Inferior parietal cortex (tissue), 1 donor: ENCODE data around the gene FHIP1A.
"Not testable (repeated sequence)": the region's sequence is repeated elsewhere in the genome, so short reads cannot be mapped to it uniquely, and the experiment has no call there.

Experiments
- DNase-seq: peaks from one replicate; pipeline ENCODE4 v3.0.0-alpha.2; 2016; ENCODE audit errors: extremely low spot score

FHIP1A gene

GRCh38 chr4:151408630-151409469 lies at the start of gene FHIP1A:
TSS of gene FHIP1A (plus strand) at chr4:151409176. CDS start at chr4:151566260, 157,084 bp downstream.
- peak; percentile 31 for DNase-seq

- no peak for DNase-seq
These were observed 49.4 kb upstream of the FHIP1A start for GRCh38 chr4:151359576-151359975.

GRCh38 chr4:151361126-151361525 lies 47.9 kb upstream of the FHIP1A start:
- DNase-seq = no peak

- no peak for DNase-seq
These were observed 47.0 kb upstream of the FHIP1A start for GRCh38 chr4:151361966-151362365.

- DNase-seq = peak; percentile 84
These were observed 46.4 kb upstream of the FHIP1A start for GRCh38 chr4:151362404-151363164.

GRCh38 chr4:151376540-151376939 lies 32.4 kb upstream of the FHIP1A start:
- no peak for DNase-seq

GRCh38 chr4:151389311-151389710 lies 19.7 kb upstream of the FHIP1A start:
- DNase-seq = no peak

- not testable (repeated sequence) for DNase-seq
These were observed 19.2 kb upstream of the FHIP1A start for GRCh38 chr4:151389799-151390198.

GRCh38 chr4:151395873-151396272 lies 13.1 kb upstream of the FHIP1A start:
- no peak for DNase-seq

GRCh38 chr4:151400343-151400742 lies 8.6 kb upstream of the FHIP1A start:
- no peak for DNase-seq

GRCh38 chr4:151401739-151402138 lies 7.2 kb upstream of the FHIP1A start:
- DNase-seq = no peak

GRCh38 chr4:151402145-151402865 lies 6.7 kb upstream of the FHIP1A start:
- DNase-seq = no peak

- no peak for DNase-seq
These were observed 5.3 kb upstream of the FHIP1A start for GRCh38 chr4:151403656-151404055.

GRCh38 chr4:151404802-151405201 lies 4.2 kb upstream of the FHIP1A start:
- not testable (repeated sequence) for DNase-seq

- no peak for DNase-seq
These were observed 2.0 kb upstream of the FHIP1A start for GRCh38 chr4:151407018-151407417.

- no peak for DNase-seq
These were observed 1.3 kb upstream of the FHIP1A start for GRCh38 chr4:151407466-151408379.

- DNase-seq = no peak
These were observed 671 bp upstream of the FHIP1A start for GRCh38 chr4:151408380-151408629.

- no peak for DNase-seq
These were observed 716 bp downstream of the FHIP1A start for GRCh38 chr4:151409470-151410313.

GRCh38 chr4:151415978-151416377 lies 7.0 kb downstream of the FHIP1A start:
- no peak for DNase-seq

GRCh38 chr4:151417164-151417571 lies 8.2 kb downstream of the FHIP1A start:
- DNase-seq = no peak
